ENCODE results near the gene OR5AP2.
"Not testable (repeated sequence)": the region's sequence is repeated elsewhere in the genome, so short reads cannot be mapped to it uniquely, and the experiment has no call there.

OR5AP2 gene

DNA sequence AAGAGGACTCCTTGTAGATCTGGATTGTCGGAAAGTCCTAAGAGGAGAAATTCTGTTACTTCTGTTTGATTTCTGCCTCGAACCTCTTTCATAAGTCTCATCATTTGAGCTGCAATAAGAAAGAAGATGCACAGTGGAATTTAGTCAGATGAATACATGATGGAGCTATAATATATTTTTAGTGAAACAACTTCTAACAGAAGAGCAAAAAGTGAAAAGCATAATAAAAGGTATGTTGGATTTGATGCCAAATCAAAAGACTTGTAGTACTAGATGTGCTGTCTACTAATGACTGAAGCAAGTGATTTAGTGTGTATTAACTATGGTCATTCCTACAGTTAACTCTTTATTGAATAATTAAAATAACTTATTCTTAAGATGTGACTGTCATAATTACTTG lies at the start of gene OR5AP2:
Gene OR5AP2, minus strand, starts transcription at position 101 of the 400 bp plus-strand sequence. Its CDS starts 0 bp downstream, at position 101.
- no peak for DNase-seq

DNA sequence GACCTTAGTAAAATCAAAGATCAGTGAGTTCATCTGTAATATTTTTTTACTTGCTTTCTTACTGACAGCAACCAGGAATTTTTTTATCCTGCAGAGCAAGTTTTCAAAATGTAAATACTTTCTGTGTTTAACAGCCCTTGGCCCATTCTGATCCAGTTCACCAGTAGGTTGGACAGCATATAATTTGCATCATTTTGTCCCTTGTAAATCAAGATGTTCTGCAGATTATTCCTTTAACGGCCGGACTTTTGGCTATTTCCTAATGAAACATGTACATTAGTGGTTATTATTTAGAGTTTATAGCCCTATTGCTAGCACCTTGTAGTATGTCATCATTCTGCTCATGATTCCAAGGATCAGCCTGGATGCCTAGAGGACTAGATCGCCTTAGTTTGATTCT lies 48.9 kb upstream of the OR5AP2 start:
- DNase-seq = not testable (repeated sequence)

DNA sequence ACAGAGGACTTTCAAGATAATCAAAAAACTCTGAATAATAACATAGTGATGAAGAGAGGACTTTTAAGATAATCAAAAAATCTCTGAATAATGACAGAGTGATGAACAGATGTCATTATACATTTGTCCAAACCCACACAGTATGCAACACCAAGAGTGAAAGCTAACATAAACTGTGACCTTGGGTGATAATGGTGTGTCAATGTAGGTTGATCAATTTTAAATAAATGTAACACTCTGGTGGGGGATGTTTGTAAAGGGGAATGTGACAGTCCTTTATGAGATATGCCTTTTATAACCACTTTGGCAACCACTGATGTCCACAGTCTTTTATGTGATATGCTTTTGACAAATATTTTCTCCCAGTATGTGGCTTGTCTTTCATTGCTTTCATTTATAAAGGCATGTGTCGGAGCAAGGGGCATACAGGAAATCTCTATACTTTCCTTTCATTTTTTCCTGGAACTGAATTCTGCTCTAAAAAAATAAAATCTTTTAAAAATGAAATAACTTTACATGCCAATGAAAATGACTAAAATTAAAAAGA lies 46.4 kb upstream of the OR5AP2 start:
- DNase-seq = no peak

DNA sequence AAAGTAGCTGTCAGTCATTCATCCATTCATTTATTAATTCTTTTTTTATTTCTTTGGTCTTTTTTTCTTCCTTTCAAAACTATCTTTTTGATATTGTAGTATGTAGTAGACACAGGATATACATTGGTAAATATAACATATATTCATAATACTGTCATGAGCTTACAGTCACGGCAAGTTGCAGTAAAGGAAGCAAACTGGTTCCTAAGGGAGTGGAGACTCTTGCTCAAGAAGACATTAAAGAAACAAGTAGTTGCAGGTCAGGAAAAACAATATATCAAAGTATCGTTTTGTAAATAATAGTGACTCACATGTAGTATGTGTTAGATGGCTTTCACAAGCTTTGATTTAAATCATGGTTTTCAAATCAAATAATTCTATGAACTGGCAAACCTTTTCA lies 28.7 kb upstream of the OR5AP2 start:
- no peak for DNase-seq

DNA sequence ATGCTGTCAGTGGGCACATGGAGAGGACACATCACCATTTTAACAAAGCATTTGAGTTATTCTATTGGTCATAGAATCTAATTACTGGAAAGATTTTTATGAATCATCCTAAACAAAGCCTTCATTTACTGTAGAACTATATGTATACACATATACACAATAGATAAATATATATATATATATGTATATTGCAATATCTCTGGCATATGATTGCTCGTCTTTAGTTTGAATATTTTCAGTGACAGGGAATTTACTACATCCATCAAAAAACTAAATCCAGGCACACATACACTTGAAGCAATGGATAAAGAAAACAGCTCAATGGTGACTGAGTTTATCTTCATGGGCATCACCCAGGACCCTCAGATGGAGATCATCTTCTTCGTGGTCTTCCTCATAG lies 21.1 kb upstream of the OR5AP2 start, which contains the start of gene OR5AR1:
Gene OR5AR1, plus strand, starts transcription at position 301 of the 400 bp plus-strand sequence. Its CDS starts 0 bp downstream, at position 301.
- DNase-seq = no peak

DNA sequence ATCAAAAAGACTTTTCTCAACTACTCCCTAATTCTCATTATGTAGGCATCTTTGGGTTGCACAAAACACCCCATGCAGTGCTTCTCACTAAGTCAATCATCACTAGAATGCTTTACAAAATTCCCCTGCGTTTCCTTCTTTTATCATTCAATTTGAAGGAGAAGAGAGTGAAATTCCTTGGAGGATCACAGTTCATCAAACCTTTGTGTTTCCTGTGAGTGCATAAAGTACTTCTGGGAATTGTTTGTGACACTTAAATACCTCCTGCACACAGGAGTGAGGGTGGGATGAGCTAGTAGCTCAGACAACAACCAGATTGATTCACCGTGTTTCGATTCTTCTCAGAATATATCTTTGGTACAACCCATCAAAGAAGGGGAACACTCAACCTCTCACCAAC lies 17.5 kb upstream of the OR5AP2 start:
- DNase-seq = no peak

DNA sequence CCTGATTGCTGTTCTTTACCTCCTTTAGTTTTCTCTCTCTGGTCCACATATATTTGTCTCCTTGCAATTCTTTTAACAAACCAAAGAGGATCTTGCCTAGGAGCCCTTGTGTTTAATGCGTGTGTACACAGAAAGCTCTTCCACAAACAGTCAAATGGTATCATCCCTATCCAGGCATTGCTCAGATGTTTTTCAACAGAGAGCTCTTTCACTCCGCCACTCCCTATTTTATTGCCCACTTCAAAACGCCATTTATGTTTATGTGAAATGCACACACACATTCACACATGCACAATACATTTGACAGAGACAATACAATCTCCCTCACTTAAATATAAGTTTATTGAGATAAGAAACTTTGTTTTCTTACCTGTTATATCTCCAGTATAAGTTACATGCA lies 4.7 kb downstream of the OR5AP2 start:
- DNase-seq = no peak

DNA sequence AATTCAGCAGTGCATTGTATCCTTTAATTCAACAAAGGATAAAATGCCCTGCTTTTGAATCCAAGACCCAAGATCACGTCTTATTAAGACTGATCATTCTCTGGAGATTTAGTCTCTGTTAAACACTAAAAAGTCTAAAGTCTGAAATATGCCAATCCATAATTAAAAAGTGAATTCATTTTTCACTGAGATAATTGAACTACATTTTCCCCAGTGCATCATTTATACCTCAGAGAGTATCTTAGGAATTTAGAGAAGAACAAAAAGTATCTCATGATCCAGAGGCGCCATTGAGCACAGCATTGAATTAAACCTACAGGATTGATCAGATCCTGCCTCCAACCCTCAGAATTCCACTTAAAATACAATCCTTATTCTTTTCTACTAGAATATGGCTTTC lies 5.4 kb downstream of the OR5AP2 start:
- DNase-seq = no peak

DNA sequence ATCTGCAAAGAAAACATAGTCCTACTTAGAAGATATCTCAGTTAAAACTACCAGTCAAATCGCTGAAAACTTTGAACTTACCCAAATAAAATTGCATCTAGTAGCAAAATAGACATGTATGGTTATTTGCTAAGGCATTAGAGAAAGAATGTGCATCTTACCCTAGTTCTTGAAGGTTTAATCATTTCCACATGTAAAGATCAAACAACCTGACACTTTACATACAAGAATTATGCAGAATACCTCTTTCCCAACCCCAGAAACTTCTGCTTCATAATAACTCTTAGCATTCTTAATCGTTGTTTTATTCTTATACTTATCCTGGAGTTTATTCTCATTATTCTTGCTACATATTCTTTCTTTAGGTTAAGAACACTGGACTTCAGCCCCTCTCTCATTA lies 9.9 kb downstream of the OR5AP2 start:
- no peak for DNase-seq

DNA sequence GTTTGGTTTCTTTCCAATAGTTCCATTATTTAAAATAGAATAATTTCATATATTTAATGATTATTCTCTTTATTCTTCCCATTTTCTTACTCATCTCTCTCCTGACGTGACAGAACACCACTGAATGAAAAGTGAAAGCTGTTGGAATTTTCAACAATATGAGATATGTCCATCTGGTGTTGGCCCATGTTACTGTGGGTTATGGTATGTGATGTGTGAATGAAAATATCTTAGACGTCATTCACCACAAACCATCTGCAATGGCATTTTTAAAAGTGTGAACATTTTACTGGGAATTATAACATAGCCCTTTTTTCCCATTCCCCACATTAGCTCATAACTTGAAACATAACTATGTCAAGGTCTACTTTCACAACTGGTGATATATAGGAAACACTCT lies 16.3 kb downstream of the OR5AP2 start:
- no peak for DNase-seq

DNA sequence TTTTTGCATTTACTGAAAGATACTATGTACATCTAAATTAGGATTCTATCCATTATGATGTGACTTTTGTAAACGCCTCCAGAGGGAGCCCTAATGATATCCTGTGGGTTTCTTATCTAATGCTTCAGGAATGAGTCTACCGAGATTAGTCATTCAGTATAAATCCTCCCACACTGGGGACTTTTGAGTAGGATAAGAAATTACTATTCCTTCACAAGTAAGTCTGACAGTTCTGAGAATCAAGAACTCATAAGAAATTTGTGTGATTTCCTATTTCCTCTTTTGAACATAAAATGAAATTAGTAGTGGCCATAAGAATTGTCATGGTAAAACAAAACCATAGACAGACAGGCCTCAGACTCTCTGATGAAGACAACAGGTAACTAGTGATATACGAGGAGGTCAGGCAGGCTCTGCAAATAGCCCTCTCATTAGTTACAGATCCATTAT lies 17.6 kb downstream of the OR5AP2 start:
- DNase-seq = no peak

DNA sequence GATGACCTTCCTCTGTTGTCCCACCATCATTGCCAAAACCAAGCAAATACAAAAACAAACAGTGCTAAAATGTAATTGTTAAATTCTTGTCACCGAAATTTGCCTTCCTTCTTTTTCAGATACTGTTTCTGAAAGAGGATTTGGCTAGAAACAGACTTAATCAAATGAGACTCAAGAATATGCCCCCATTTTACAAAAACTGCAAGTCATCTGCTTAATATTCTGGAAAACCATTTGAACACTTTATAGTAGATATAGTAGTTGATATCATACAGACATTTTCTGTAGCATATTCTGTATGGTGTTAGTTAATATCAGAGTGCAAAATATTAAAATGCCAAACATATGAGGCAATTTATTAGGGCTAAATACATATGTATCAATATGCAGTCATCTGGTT lies 31.1 kb downstream of the OR5AP2 start:
- DNase-seq = no peak

DNA sequence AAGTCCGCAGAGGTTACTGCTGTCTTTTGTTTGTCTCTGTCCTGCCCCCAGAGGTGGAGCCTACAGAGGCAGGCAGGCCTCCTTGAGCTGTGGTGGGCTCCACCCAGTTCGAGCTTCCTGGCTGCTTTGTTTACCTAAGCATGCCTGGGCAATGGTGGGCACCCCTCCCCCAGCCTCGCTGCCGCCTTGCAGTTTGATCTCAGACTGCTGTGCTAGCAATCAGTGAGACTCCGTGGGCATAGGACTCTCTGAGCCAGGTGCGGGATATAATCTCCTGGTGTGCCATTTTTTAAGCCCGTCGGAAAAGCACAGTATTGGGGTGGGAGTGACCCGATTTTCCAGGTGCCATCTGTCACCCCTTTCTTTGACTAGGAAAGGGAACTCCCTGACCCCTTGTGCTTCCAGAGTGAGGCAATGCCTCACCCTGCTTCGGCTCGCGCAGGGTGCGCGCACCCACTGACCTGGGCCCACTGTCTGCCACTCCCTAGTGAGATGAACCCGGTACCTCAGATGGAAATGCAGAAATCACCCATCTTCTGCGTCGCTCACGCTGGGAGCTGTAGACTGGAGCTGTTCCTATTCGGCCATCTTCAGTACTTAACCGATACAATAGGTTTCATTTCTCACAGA lies 50.0 kb downstream of the OR5AP2 start:
- not testable (repeated sequence) for DNase-seq

All from SHP77 treated with DMSO at 0.1 percent for 48 hours (cell line).